K562 (cell line): ENCODE results near the gene ANKRD65. TPM values are rescaled to one million over a fixed set of nuclear protein-coding genes. Genes with fewer than 3 reads are reported as not detected.

Source experiments
- CBX3 ChIP-seq, 2 experiments: IDR thresholded peaks; 1 replicate in 1 of 2; 2 replicates in 1 of 2; pipeline ENCODE4 v1.6.1; 2012; ENCODE audit warnings: inconsistent platforms in 2 of 2, low read length in 2 of 2, borderline replicate concordance in 1 of 2, control low read depth in 1 of 2
- E2F3 ChIP-seq: fragments of 250-450 bp; sonication (Bioruptor Pico); IDR thresholded peaks from 2 replicates; pipeline ENCODE4 v1.4.0; 2020; ENCODE audit warnings: mild to moderate bottlenecking
- FUS ChIP-seq: fragments of 200-400 bp; formaldehyde crosslinking; optimal IDR thresholded peaks from 2 replicates; pipeline ENCODE3; 2017; ENCODE audit warnings: low read depth, low read length
- GATA2 ChIP-seq: sonication (generic); formaldehyde crosslinking; IDR thresholded peaks from 2 replicates; pipeline ENCODE4 v1.4.0; 2020; ENCODE audit warnings: mild to moderate bottlenecking, missing genetic modification reagents
- HEY1 ChIP-seq: fragments of 250-450 bp; sonication (Bioruptor Pico); IDR thresholded peaks from 2 replicates; pipeline ENCODE4 v1.5.0; 2020; ENCODE audit warnings: mild to moderate bottlenecking, moderate library complexity, borderline replicate concordance
- HSF4 ChIP-seq: fragments of 250-450 bp; sonication (Bioruptor Pico); IDR thresholded peaks from 2 replicates; pipeline ENCODE4 v2.1.2; 2022; ENCODE audit warnings: mild to moderate bottlenecking, moderate library complexity, borderline replicate concordance
- NCOA2 ChIP-seq, 2 experiments: fragments of 450-650 bp; IDR thresholded peaks; 2 replicates each; pipeline ENCODE4 v1.6.1; 2018; ENCODE audit warnings: mild to moderate bottlenecking in 2 of 2, moderate library complexity in 1 of 2; ENCODE audit not compliant: partially characterized antibody in 2 of 2
- RBFOX2 ChIP-seq: fragments of 200-400 bp; formaldehyde crosslinking; IDR thresholded peaks from 2 replicates; pipeline ENCODE4 v1.6.1; 2017; ENCODE audit warnings: low read depth, mild to moderate bottlenecking, low read length, moderate library complexity
- SAP30 ChIP-seq: fragments of 200-600 bp; sonication (generic); IDR thresholded peaks from 2 replicates; pipeline ENCODE4 v1.6.1; 2012; ENCODE audit warnings: borderline replicate concordance, low read depth, mild to moderate bottlenecking, moderate library complexity, low read length, control low read depth, inconsistent platforms; ENCODE audit not compliant: insufficient read depth, poor library complexity, severe bottlenecking
- TAF9B ChIP-seq: fragments of 450-650 bp; IDR thresholded peaks from 2 replicates; pipeline ENCODE4 v1.6.1; 2018; ENCODE audit warnings: mild to moderate bottlenecking; ENCODE audit not compliant: partially characterized antibody
- USF1 ChIP-seq: sonication (generic); formaldehyde crosslinking; IDR thresholded peaks from 2 replicates; pipeline ENCODE4 v1.9.0; 2022; ENCODE audit warnings: mild to moderate bottlenecking, missing genetic modification reagents
- ZNF165 ChIP-seq: fragments of 250-450 bp; sonication (Bioruptor Pico); IDR thresholded peaks from 2 replicates; pipeline ENCODE4 v1.4.0; 2020; ENCODE audit warnings: borderline replicate concordance
- ZNF175 ChIP-seq: fragments of 200-800 bp; sonication (Bioruptor generic); IDR thresholded peaks from 2 replicates; pipeline ENCODE4 v1.6.1; 2016; ENCODE audit warnings: low read depth, mild to moderate bottlenecking, missing genetic modification characterization, missing compliant biosample characterization
- ZNF280B ChIP-seq: fragments of 250-450 bp; sonication (Bioruptor Pico); IDR thresholded peaks from 2 replicates; pipeline ENCODE4 v1.5.1; 2021; ENCODE audit warnings: mild to moderate bottlenecking
- ZNF354B ChIP-seq: fragments of 250-450 bp; sonication (Bioruptor Pico); IDR thresholded peaks from 2 replicates; pipeline ENCODE4 v1.4.0; 2020
- polyA plus RNA-seq, 8 experiments: library from polyadenylated mRNA; depleted of rRNA in 4 of 8; stranded (reverse) in 5 of 8; unstranded in 3 of 8; fragments of >200 nt; fragmentation: Nextera tagmentation in 2 of 8; fragmentation: Illumina TruSeq in 1 of 8; extraction: Ambion mirVana in 2 of 8; extraction: Trizol in 1 of 8; gene quantifications; 2 replicates each; pipeline versions ENCODE4 v1.2.1 to v1.2.3, GENCODE V29; 2011 to 2014; ENCODE audit warnings: inconsistent platforms in 1 of 8, missing spikeins in 1 of 8
- total RNA-seq, 7 experiments: library from RNA; depleted of rRNA in 6 of 7; stranded (reverse); fragments of >200 nt in 6 of 7; fragmentation: Illumina TruSeq in 2 of 7; extraction: Trizol in 2 of 7; gene quantifications; 2 replicates each; pipeline versions ENCODE4 v1.2.1 to v1.2.3, GENCODE V29; 2011 to 2021; ENCODE audit warnings: low replicate concordance in 1 of 7
- TF ChIP-seq, protein P1 (sequence below): fragments of 150-350 bp; IDR thresholded peaks from 2 replicates; pipeline ENCODE4 v1.6.1; 2014; ENCODE audit warnings: low read depth, mild to moderate bottlenecking, low read length, borderline replicate concordance
- TF ChIP-seq, protein P2 (sequence below): fragments of 450-650 bp; IDR thresholded peaks from 2 replicates; pipeline ENCODE4 v1.6.1; 2018; ENCODE audit not compliant: partially characterized antibody

The ANKRD65 gene
- total and polyA plus RNA-seq, 9 of the 15 experiments (the other 6 are each of a cell fraction or from before 2014, with no cell fraction given) = not detected

GRCh38 chr1:1371746-1372711 is 49.0 kb downstream of the ANKRD65 start (continued):
- TF ChIP-seq HSF4 (CRISPR knock-in tag) (no peak), HEY1 (no peak), RBFOX2 (peak; percentile 69), ZNF354B (CRISPR knock-in tag) (no peak), ZNF165 (CRISPR knock-in tag) (no peak), USF1 (no peak), ZNF175 (no peak), NCOA2 (IDR thresholded peaks at IDR 0.05; ENCODE audit: partially characterized antibody in 2 of 2) (no peak), SAP30 (no peak), E2F3 (CRISPR knock-in tag) (no peak), GATA2 (CRISPR knock-in tag) (no peak), FUS (peak; percentile 22), CBX3 (IDR thresholded peaks at IDR 0.05; ENCODE audit: borderline replicate concordance in 1 of 2, low read length in 2 of 2) (no peak), TAF9B (no peak), ZNF280B (no peak)
- TF ChIP-seq, protein P1, sequence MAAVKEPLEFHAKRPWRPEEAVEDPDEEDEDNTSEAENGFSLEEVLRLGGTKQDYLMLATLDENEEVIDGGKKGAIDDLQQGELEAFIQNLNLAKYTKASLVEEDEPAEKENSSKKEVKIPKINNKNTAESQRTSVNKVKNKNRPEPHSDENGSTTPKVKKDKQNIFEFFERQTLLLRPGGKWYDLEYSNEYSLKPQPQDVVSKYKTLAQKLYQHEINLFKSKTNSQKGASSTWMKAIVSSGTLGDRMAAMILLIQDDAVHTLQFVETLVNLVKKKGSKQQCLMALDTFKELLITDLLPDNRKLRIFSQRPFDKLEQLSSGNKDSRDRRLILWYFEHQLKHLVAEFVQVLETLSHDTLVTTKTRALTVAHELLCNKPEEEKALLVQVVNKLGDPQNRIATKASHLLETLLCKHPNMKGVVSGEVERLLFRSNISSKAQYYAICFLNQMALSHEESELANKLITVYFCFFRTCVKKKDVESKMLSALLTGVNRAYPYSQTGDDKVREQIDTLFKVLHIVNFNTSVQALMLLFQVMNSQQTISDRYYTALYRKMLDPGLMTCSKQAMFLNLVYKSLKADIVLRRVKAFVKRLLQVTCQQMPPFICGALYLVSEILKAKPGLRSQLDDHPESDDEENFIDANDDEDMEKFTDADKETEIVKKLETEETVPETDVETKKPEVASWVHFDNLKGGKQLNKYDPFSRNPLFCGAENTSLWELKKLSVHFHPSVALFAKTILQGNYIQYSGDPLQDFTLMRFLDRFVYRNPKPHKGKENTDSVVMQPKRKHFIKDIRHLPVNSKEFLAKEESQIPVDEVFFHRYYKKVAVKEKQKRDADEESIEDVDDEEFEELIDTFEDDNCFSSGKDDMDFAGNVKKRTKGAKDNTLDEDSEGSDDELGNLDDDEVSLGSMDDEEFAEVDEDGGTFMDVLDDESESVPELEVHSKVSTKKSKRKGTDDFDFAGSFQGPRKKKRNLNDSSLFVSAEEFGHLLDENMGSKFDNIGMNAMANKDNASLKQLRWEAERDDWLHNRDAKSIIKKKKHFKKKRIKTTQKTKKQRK = no peak
- TF ChIP-seq, protein P2, sequence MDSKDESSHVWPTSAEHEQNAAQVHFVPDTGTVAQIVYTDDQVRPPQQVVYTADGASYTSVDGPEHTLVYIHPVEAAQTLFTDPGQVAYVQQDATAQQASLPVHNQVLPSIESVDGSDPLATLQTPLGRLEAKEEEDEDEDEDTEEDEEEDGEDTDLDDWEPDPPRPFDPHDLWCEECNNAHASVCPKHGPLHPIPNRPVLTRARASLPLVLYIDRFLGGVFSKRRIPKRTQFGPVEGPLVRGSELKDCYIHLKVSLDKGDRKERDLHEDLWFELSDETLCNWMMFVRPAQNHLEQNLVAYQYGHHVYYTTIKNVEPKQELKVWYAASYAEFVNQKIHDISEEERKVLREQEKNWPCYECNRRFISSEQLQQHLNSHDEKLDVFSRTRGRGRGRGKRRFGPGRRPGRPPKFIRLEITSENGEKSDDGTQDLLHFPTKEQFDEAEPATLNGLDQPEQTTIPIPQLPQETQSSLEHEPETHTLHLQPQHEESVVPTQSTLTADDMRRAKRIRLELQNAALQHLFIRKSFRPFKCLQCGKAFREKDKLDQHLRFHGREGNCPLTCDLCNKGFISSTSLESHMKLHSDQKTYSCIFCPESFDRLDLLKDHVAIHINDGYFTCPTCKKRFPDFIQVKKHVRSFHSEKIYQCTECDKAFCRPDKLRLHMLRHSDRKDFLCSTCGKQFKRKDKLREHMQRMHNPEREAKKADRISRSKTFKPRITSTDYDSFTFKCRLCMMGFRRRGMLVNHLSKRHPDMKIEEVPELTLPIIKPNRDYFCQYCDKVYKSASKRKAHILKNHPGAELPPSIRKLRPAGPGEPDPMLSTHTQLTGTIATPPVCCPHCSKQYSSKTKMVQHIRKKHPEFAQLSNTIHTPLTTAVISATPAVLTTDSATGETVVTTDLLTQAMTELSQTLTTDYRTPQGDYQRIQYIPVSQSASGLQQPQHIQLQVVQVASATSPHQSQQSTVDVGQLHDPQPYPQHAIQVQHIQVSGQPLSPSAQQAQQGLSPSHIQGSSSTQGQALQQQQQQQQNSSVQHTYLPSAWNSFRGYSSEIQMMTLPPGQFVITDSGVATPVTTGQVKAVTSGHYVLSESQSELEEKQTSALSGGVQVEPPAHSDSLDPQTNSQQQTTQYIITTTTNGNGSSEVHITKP = no peak
